HS-5 (cell line): ENCODE measurements around the gene PPP2CA.
"Not testable (repeated sequence)": the region's sequence is repeated elsewhere in the genome, so short reads cannot be mapped to it uniquely, and the experiment has no call there.

Experiments used
- DNase-seq: peaks from one replicate; pipeline ENCODE4 v3.0.0-alpha.2; 2012; ENCODE audit warnings: low read depth

The PPP2CA gene

GRCh38 chr5:134189031-134189430 is 36.8 kb downstream of the PPP2CA start:
- no peak for DNase-seq

DNA sequence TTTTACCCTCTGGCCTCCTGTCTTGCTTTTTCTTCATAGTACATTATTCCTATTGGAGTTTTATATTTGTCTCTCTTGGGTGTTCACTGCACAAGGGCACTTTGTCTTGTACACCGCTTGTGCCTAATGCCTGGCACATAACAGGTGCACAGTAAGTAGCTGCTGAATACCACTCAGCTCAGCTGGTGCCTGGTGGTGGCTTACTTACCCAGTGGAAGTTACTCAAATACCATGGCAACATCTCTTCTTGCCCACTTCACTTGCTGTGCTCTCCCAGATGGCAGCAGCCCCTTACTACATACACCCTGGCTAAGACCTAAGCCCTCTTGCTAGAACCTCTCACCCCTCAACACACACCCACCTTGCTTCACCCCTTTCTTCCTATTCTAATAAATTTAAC is 37.8 kb downstream of the PPP2CA start:
- no peak for DNase-seq

GRCh38 chr5:134184155-134185135 is 41.4 kb downstream of the PPP2CA start:
- no peak for DNase-seq

DNA sequence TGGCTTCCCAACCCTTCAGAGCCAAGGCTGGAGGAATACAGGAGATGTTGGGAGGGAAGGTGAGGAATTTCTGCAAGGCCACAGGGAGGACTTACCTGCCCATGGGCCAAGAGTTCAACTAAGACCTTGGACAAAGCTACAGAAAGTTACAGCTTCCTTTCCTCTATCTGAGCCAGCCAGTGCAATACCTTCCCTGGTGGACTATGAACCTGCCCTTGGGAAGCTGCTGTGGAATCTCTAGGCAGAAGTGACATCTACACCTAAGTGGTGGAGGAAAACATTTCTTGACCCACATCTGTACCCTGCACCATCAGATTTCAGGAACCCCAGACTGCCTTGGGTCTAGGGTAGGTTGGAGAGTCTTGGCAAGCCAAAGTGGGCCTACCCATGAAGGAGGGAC is 42.4 kb downstream of the PPP2CA start:
- DNase-seq, result no peak

DNA sequence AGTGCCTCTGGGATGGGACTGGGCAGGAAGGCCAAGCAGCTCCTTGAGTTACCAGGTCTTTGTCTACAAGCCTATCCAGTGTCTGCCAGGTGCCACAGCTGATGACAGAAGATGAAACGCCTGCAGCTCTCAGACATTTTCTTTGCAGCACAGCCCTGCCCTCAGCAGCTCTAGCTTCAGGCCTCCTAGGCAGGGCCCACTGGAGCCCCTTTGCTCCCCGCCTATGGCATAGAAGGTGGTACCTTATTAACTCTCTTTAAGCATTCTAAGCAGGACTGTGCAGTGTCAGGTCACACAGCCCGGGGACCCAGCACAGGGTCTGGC is 47.8 kb downstream of the PPP2CA start:
- no peak for DNase-seq

GRCh38 chr5:134177369-134178095 is 48.3 kb downstream of the PPP2CA start:
- no peak for DNase-seq

GRCh38 chr5:134176511-134177368 is 49.1 kb downstream of the PPP2CA start, which contains the start of gene SKP1:
Gene SKP1 (minus strand): TSS chr5:134176950. CDS start chr5:134174022, 2,928 bp downstream.
- peak; percentile 59 for DNase-seq

GRCh38 chr5:134175921-134176510 is 49.9 kb downstream of the PPP2CA start:
- DNase-seq, result no peak

DNA sequence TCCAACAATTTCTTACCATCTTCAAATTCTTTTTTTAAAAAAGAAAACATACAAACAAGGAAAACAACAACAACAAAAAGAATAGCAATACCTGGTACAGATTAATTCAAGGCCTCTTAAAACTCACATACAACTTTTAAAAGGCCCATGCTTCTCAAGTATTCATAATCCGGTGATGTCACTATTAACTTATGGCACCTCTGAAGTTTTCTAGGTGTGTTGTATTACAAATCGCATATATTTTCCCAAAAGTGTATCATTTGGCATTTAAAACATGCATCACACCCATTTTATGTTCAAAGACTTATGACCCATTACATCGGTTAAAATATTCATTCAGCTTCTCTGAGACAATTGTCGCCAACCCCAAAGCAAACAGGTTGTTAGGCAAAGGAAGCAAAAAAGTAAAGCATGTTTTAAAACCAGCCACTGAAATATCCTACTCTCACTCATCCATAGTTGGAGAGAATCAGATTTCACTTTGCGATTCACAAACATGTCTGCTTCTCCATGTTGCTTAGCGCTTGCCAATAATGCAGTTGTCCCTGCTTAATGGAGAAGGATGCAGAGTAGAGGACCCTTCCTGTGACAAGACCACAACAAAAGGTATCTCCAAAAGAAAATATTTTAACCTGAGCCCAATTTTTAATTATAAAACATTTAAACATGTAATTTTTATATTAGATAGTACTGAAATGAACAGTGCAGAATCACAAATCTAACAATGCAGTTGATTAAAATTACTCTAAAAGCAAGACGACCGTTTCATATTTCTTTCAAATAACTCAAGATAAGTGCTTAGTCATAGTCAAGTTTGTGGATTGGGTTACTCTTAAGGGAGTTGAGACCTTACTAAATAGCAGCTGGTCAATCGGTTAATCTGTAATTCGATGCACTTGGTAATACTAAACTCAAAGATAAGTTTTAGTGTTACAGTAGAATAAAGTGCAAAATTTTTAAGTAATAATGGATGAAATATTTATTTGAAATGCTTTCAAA is 50.7 kb downstream of the PPP2CA start:
- DNase-seq, result no peak

GRCh38 chr5:134171972-134172371 is 53.9 kb downstream of the PPP2CA start:
- DNase-seq, result no peak

- DNase-seq, result no peak
Measured at GRCh38 chr5:134162592-134162991, 63.3 kb downstream of the PPP2CA start.

- no peak for DNase-seq
Measured at GRCh38 chr5:134161513-134162395, 64.1 kb downstream of the PPP2CA start.

- no peak for DNase-seq
Measured at GRCh38 chr5:134153657-134154056, 72.2 kb downstream of the PPP2CA start.

DNA sequence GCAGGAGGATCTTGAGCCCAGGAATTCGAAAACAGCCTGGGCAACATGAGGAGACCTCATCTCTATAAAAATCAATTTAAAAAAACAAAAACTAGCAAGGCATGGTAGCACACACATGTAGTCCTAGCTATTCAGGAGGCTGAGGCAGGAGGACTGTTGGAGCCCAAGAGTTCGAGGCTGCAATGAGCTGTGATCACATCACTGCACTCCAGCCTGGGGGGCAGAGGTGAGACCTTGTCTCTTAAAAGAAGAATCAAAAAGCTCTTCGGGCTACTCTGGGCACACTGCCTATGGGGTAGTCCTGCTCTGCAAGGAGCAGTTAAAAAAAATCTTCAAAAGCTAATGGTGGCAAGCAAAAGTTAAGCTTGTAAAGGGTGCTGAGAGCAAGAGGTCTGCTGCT is 72.6 kb downstream of the PPP2CA start:
- DNase-seq, result no peak

- not testable (repeated sequence) for DNase-seq
Measured at GRCh38 chr5:134152173-134152832, 73.6 kb downstream of the PPP2CA start.

- DNase-seq, result no peak
Measured at GRCh38 chr5:134151723-134152122, 74.2 kb downstream of the PPP2CA start.

DNA sequence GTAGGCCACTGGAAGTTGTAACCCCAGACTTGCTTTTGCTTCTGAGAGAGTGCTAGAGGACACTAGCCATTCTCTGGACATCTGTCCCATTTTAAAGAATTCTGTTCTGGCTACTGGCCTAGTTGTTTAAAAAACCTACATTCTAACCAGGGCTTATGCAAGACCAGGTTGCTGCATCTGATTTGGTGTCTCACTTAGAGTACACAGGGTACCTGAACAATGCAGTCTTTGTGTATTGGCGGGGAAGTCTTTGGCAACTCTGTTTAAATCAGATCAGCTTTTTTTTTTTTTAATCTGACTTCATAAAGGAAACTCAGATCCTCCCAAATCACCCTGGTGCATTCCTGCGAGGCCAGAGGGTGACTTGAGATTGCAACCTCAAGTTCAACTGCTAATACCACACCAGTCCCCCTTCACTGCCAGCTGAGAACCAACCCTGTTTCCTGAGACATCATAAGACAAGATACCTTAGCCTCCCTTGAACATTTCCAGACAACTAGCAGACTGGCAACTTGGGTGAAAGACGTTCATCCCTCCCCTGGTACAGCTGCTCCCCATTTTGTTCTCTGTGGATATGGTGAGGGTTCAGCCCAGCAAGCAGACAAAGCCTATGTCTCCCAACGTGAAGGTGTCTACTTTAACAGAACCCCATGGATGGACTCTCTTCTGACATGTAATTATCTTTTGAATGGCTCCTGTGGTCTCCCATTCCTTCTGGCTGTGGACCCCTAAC is 76.1 kb downstream of the PPP2CA start:
- DNase-seq, result no peak

- no peak for DNase-seq
Measured at GRCh38 chr5:134148986-134149539, 76.8 kb downstream of the PPP2CA start.
